GM12892 (cell line): ENCODE data around the gene RRAGB.

Source experiments
- POLR2A ChIP-seq: IDR thresholded peaks from 2 replicates; pipeline ENCODE4 v1.6.1; 2011; ENCODE audit warnings: low read depth, low read length, control low read depth
- POLR2AphosphoS5 ChIP-seq: IDR thresholded peaks from 2 replicates; pipeline ENCODE4 v1.6.1; 2011; ENCODE audit warnings: low read depth, low read length, control low read depth
- TAF1 ChIP-seq: IDR thresholded peaks from 2 replicates; pipeline ENCODE4 v1.6.1; 2011; ENCODE audit warnings: low read depth, mild to moderate bottlenecking, control low read depth, low read length, borderline replicate concordance

GRCh38 chrX:55783723-55784122, 66.2 kb downstream of the RRAGB start:
- no peak for TF ChIP-seq POLR2AphosphoS5
- no peak for TF ChIP-seq POLR2A
- TF ChIP-seq TAF1 = no peak
